PC-3 (cell line): ENCODE data around the gene DAAM2. TPM values are rescaled to one million over a fixed set of nuclear protein-coding genes. Genes with fewer than 3 reads are reported as not detected.

Experiments used
- ATAC-seq: fragments of 200-7000 bp; cut with Tn5 transposase; 2 replicates; pipeline ENCODE4 v1.9.1; 2020; ENCODE audit warnings: mild to moderate bottlenecking, moderate library complexity
- BruUV-seq: library from RNA; stranded (reverse); fragments of 400-500 nt; replicated peaks from 2 replicates; lab custom pipeline; 2021; lab: Mats Ljungman, UMichigan
- CTCF ChIA-PET: fragments of 300-600 bp; sonication (Branson Sonifier 250); formaldehyde crosslinking; loops from one replicate; lab custom pipeline; 2022; ENCODE audit warnings: antibody characterized with exemption; lab: Charles Lee
- POLR2A ChIA-PET: fragments of 300-600 bp; sonication (Branson Sonifier 250); formaldehyde crosslinking; loops from one replicate; lab custom pipeline; 2022; ENCODE audit warnings: antibody characterized with exemption; ENCODE audit not compliant: unreplicated experiment; lab: Charles Lee
- DNase-seq: peaks from one replicate; pipeline ENCODE4 v3.0.0-alpha.2; 2015
- H2AFZ ChIP-seq: fragments of 300-600 bp; sonication (generic); 2 replicates; pipeline ENCODE4 v1.6.0; 2016; ENCODE audit warnings: antibody characterized with exemption, low read length
- H3F3A ChIP-seq: fragments of 300-600 bp; sonication (generic); one replicate; pipeline ENCODE4 v1.6.0; 2017; ENCODE audit warnings: antibody characterized with exemption, low read length, control low read depth, mild to moderate bottlenecking; ENCODE audit not compliant: unreplicated experiment
- H3K27ac ChIP-seq: fragments of 300-600 bp; sonication (generic); 2 replicates; pipeline ENCODE4 v1.5.1; 2016; ENCODE audit warnings: mild to moderate bottlenecking, low read length
- H3K27me3 ChIP-seq: fragments of 300-600 bp; sonication (generic); 2 replicates; pipeline ENCODE4 v1.6.1; 2016; ENCODE audit warnings: low read length, mixed read lengths
- H3K36me3 ChIP-seq: fragments of 300-600 bp; sonication (generic); 2 replicates; pipeline ENCODE4 v1.6.1; 2016; ENCODE audit warnings: low read depth, mixed run types, low read length, mixed read lengths
- H3K4me1 ChIP-seq: fragments of 300-600 bp; sonication (generic); 2 replicates; pipeline ENCODE4 v1.5.1; 2016; ENCODE audit warnings: low read length; ENCODE audit not compliant: insufficient read depth
- H3K4me2 ChIP-seq: fragments of 300-600 bp; sonication (generic); 2 replicates; pipeline ENCODE4 v1.6.0; 2016; ENCODE audit warnings: low read length
- H3K4me3 ChIP-seq: fragments of 300-600 bp; sonication (generic); 2 replicates; pipeline ENCODE4 v1.5.1; 2016; ENCODE audit warnings: mild to moderate bottlenecking, low read length, mixed read lengths
- H3K79me2 ChIP-seq: fragments of 300-600 bp; sonication (generic); 2 replicates; pipeline ENCODE4 v1.6.1; 2017; ENCODE audit warnings: low read length, mixed read lengths
- H3K9ac ChIP-seq: fragments of 300-600 bp; sonication (generic); 2 replicates; pipeline ENCODE4 v1.6.0; 2016; ENCODE audit warnings: mild to moderate bottlenecking, low read length
- H3K9me2 ChIP-seq: fragments of 300-600 bp; sonication (generic); replicated peaks from 2 replicates; pipeline ENCODE4 v1.6.1; 2016; ENCODE audit warnings: mixed run types, low read length, mixed read lengths
- H3K9me3 ChIP-seq: fragments of 300-600 bp; sonication (generic); 2 replicates; pipeline ENCODE4 v1.6.1; 2016; ENCODE audit warnings: low read length, mixed read lengths
- H4K20me1 ChIP-seq: fragments of 300-600 bp; sonication (generic); 2 replicates; pipeline ENCODE4 v1.6.1; 2016; ENCODE audit warnings: low read length, mixed read lengths
- CTCF ChIP-seq: fragments of 300-600 bp; sonication (generic); conservative IDR thresholded peaks from 2 replicates; pipeline ENCODE4 v1.5.1; 2017; ENCODE audit warnings: antibody characterized with exemption, low read depth, mild to moderate bottlenecking, low read length
- EZH2 ChIP-seq: fragments of 300-600 bp; sonication (generic); IDR thresholded peaks from one replicate; pipeline ENCODE4 v1.6.1; 2017; ENCODE audit warnings: antibody characterized with exemption, mild to moderate bottlenecking, low read length; ENCODE audit not compliant: unreplicated experiment
- EZH2phosphoT487 ChIP-seq: fragments of 300-600 bp; sonication (generic); IDR thresholded peaks from 2 replicates; pipeline ENCODE4 v1.6.1; 2018; ENCODE audit warnings: mild to moderate bottlenecking, antibody characterized with exemption, low read length, borderline replicate concordance
- intact Hi-C: fragments of 100-400 bp; cut with micrococcal nuclease; formaldehyde crosslinking; loops from 2 replicates; pipeline ENCODE4 v1.9.0; 2023
- total RNA-seq: library from RNA; depleted of rRNA; stranded (reverse); fragments of >200 nt; gene quantifications from 2 replicates; pipeline ENCODE4 v1.2.3, GENCODE V29; 2014

DAAM2 gene
- total RNA-seq, 1 experiment from 2014 or later: not detected

GRCh38 chr6:39891353-39891752 is 99.2 kb downstream of the DAAM2 start:
- Histone ChIP-seq H3K79me2 (no peaks in the 10 kb centered on the region), H3K4me1 (no peaks in the 10 kb centered on the region), H3K9me3 (no peaks in the 10 kb centered on the region), H3K36me3 (no peaks in the 10 kb centered on the region), H3K27me3 (no peaks in the 10 kb centered on the region), H3F3A (no peaks in the 10 kb centered on the region), H3K9ac (no peak overlapping the region), H3K9me2 (no peaks in the 10 kb centered on the region), H3K4me2 (no peak overlapping the region), H3K4me3 (no peak overlapping the region), H3K27ac (no peak overlapping the region), H2AFZ (no peak overlapping the region), H4K20me1 (no peaks in the 10 kb centered on the region)
- CTCF ChIA-PET: no interaction called here
- intact Hi-C loops: no loop called here
- no peak for ATAC-seq
- POLR2A ChIA-PET: no interaction called here
- BruUV-seq: no TSS peak
- TF ChIP-seq CTCF (no peak), EZH2 (no peak), EZH2phosphoT487 (no peak)
- no peak for DNase-seq

- Histone ChIP-seq H3K27ac (no peak overlapping the region), H3K9me3 (no peaks in the 10 kb centered on the region), H3F3A (no peaks in the 10 kb centered on the region), H3K4me2 (no peak overlapping the region), H3K36me3 (no peaks in the 10 kb centered on the region), H2AFZ (no peak overlapping the region), H3K27me3 (no peaks in the 10 kb centered on the region), H3K4me3 (no peak overlapping the region), H3K79me2 (no peaks in the 10 kb centered on the region), H4K20me1 (no peaks in the 10 kb centered on the region), H3K9me2 (no peaks in the 10 kb centered on the region), H3K9ac (no peak overlapping the region), H3K4me1 (no peaks in the 10 kb centered on the region)
- intact Hi-C loops: no loop called here
- BruUV-seq: no TSS peak
- POLR2A ChIA-PET: no interaction called here
- TF ChIP-seq EZH2phosphoT487 (no peak), EZH2 (no peak), CTCF (no peak)
- ATAC-seq: no peak
- CTCF ChIA-PET: no interaction called here
- DNase-seq: no peak
Measured at GRCh38 chr6:39891976-39892375, 99.8 kb downstream of the DAAM2 start.

- Histone ChIP-seq H3K79me2 (no peaks in the 10 kb centered on the region), H3F3A (no peaks in the 10 kb centered on the region), H3K27me3 (no peaks in the 10 kb centered on the region), H3K36me3 (no peaks in the 10 kb centered on the region), H2AFZ (no peak overlapping the region), H3K9ac (no peak overlapping the region), H3K9me2 (no peaks in the 10 kb centered on the region), H3K27ac (no peak overlapping the region), H3K4me3 (no peak overlapping the region), H4K20me1 (no peaks in the 10 kb centered on the region), H3K9me3 (no peaks in the 10 kb centered on the region), H3K4me2 (no peak overlapping the region), H3K4me1 (no peaks in the 10 kb centered on the region)
- ATAC-seq (peak; percentile 45; the same call in 1 of the 2 replicates), DNase-seq (peak; percentile 44)
- intact Hi-C loops: no loop called here
- no peak for TF ChIP-seq EZH2
- peak; percentile 64 for TF ChIP-seq CTCF
- no TSS peak for BruUV-seq
- ChIA-PET POLR2A (no interaction called here), CTCF (no interaction called here)
Measured at GRCh38 chr6:39892490-39893129, 100.4 kb downstream of the DAAM2 start.
